GM12892 (cell line): Measurements from ENCODE around the gene BRICD5.

Experiments used
- POLR2A ChIP-seq: IDR thresholded peaks from 2 replicates; pipeline ENCODE4 v1.6.1; 2011; ENCODE audit warnings: low read depth, low read length, control low read depth
- TAF1 ChIP-seq: IDR thresholded peaks from 2 replicates; pipeline ENCODE4 v1.6.1; 2011; ENCODE audit warnings: low read depth, mild to moderate bottlenecking, control low read depth, low read length, borderline replicate concordance

DNA sequence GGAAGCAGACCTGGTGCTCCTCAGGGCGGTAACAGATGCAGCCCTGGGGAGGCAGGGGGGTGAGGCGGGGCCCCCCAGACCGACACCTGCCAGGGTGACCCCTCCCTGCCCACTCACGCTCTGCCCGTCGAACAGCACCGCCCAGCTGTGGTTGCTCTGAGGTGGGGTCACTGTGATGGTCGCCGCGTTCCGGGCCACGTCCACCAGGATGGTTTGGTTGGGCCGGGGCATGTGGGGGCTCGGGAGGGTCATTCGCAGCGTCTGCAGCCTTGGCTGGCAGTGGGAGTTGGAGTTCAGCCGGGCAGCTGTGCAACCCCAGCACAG is 692 bp downstream of the BRICD5 start:
- TF ChIP-seq POLR2A, result no peak
- TF ChIP-seq TAF1, result no peak
